H9 (cell line): ENCODE results near the gene PRKCA. TPM values are rescaled to one million over a fixed set of nuclear protein-coding genes. Genes with fewer than 3 reads are reported as not detected.

ENCODE experiments used
- DNase-seq: peaks from one replicate; pipeline ENCODE4 v3.0.0-alpha.2; 2017
- H2AFZ ChIP-seq: one replicate; pipeline ENCODE4 v1.6.1; 2013; ENCODE audit warnings: mild to moderate bottlenecking, low read length, control low read depth, moderate library complexity
- H2AK5ac ChIP-seq: 2 replicates; pipeline ENCODE4 v1.6.1; 2013; ENCODE audit warnings: low read length, control low read depth, mixed read lengths; ENCODE audit not compliant: insufficient read length
- H2BK120ac ChIP-seq: one replicate; pipeline ENCODE4 v1.6.1; 2013; ENCODE audit warnings: low read depth, mild to moderate bottlenecking, low read length, control low read depth, inconsistent platforms; ENCODE audit not compliant: poor library complexity, severe bottlenecking
- H2BK12ac ChIP-seq: 2 replicates; pipeline ENCODE4 v1.6.1; 2013; ENCODE audit warnings: low read length, control low read depth, mixed read lengths, low read depth; ENCODE audit not compliant: insufficient read length
- H2BK15ac ChIP-seq: 2 replicates; pipeline ENCODE4 v1.6.1; 2013; ENCODE audit warnings: low read depth, low read length, control low read depth
- H2BK20ac ChIP-seq: one replicate; pipeline ENCODE4 v1.6.1; 2013; ENCODE audit warnings: low read depth, mild to moderate bottlenecking, low read length, control low read depth, inconsistent platforms; ENCODE audit not compliant: poor library complexity, severe bottlenecking
- H2BK5ac ChIP-seq: 2 replicates; pipeline ENCODE4 v1.6.1; 2013; ENCODE audit warnings: low read length, control low read depth, mixed read lengths; ENCODE audit not compliant: insufficient read length
- H3K14ac ChIP-seq: 2 replicates; pipeline ENCODE4 v1.6.1; 2013; ENCODE audit warnings: low read length, control low read depth; ENCODE audit not compliant: insufficient read depth
- H3K18ac ChIP-seq: 2 replicates; pipeline ENCODE4 v1.6.1; 2013; ENCODE audit warnings: low read depth, mild to moderate bottlenecking, mixed read lengths, low read length, control low read depth; ENCODE audit not compliant: insufficient read length
- H3K23ac ChIP-seq: 2 replicates; pipeline ENCODE4 v1.6.1; 2013; ENCODE audit warnings: low read length, control low read depth, mixed read lengths, low read depth; ENCODE audit not compliant: insufficient read length
- H3K23me2 ChIP-seq: 2 replicates; pipeline ENCODE4 v1.6.1; 2013; ENCODE audit warnings: low read depth, mild to moderate bottlenecking, mixed read lengths, low read length, control low read depth; ENCODE audit not compliant: insufficient read length, poor library complexity, severe bottlenecking
- H3K27ac ChIP-seq: 2 replicates; pipeline ENCODE4 v1.5.1; 2013; ENCODE audit warnings: low read length, control low read depth, mixed read lengths, low read depth; ENCODE audit not compliant: insufficient read length
- H3K27me3 ChIP-seq: 2 replicates; pipeline ENCODE4 v1.6.1; 2013; ENCODE audit warnings: low read length, control low read depth, inconsistent platforms; ENCODE audit not compliant: insufficient read depth
- H3K4ac ChIP-seq: 2 replicates; pipeline ENCODE4 v1.6.1; 2013; ENCODE audit warnings: low read depth, mild to moderate bottlenecking, control low read depth, inconsistent platforms, low read length, moderate library complexity
- H3K4me1 ChIP-seq: 2 replicates; pipeline ENCODE4 v1.6.1; 2013; ENCODE audit warnings: low read length, control low read depth, inconsistent platforms; ENCODE audit not compliant: insufficient read depth
- H3K4me2 ChIP-seq: 2 replicates; pipeline ENCODE4 v1.6.1; 2013; ENCODE audit warnings: low read length, control low read depth, mixed read lengths; ENCODE audit not compliant: insufficient read length, insufficient read depth
- H3K56ac ChIP-seq: 2 replicates; pipeline ENCODE4 v1.6.1; 2013; ENCODE audit warnings: low read depth, mild to moderate bottlenecking, mixed read lengths, low read length, control low read depth; ENCODE audit not compliant: insufficient read length
- H3K79me1 ChIP-seq: 2 replicates; pipeline ENCODE4 v1.6.1; 2013; ENCODE audit warnings: low read depth, mild to moderate bottlenecking, moderate library complexity, low read length, control low read depth, inconsistent platforms; ENCODE audit not compliant: insufficient read depth, poor library complexity, severe bottlenecking
- H3K79me2 ChIP-seq: 2 replicates; pipeline ENCODE4 v1.6.1; 2013; ENCODE audit warnings: low read length, control low read depth, inconsistent platforms; ENCODE audit not compliant: insufficient read depth
- H3K9ac ChIP-seq: 2 replicates; pipeline ENCODE4 v1.6.1; 2013; ENCODE audit warnings: low read length, control low read depth, mixed read lengths; ENCODE audit not compliant: insufficient read length; ENCODE audit errors: extremely low read depth
- H3K9me3 ChIP-seq: one replicate; pipeline ENCODE4 v1.6.1; 2013; ENCODE audit warnings: low read depth, low read length, inconsistent platforms; ENCODE audit not compliant: control insufficient read depth
- H3T11ph ChIP-seq: one replicate; pipeline ENCODE4 v1.6.1; 2013; ENCODE audit warnings: mild to moderate bottlenecking, low read length, control low read depth, inconsistent platforms
- H4K20me1 ChIP-seq: one replicate; pipeline ENCODE4 v1.6.1; 2013; ENCODE audit not compliant: control insufficient read depth, insufficient read length, insufficient read depth
- H4K5ac ChIP-seq: 2 replicates; pipeline ENCODE4 v1.6.1; 2013; ENCODE audit warnings: low read depth, mild to moderate bottlenecking, mixed read lengths, low read length, control low read depth; ENCODE audit not compliant: insufficient read length
- H4K8ac ChIP-seq: replicated peaks from 2 replicates; pipeline ENCODE4 v1.6.1; 2013; ENCODE audit warnings: low read length, control low read depth, mixed read lengths, low read depth; ENCODE audit not compliant: insufficient read length
- H4K91ac ChIP-seq: 2 replicates; pipeline ENCODE4 v1.6.1; 2013; ENCODE audit warnings: low read depth, mild to moderate bottlenecking, moderate library complexity, mixed read lengths, low read length, control low read depth; ENCODE audit not compliant: insufficient read length
- H3K27ac Mint-ChIP-seq, 3 experiments: 2 replicates in 2 of 3; 3 replicates in 1 of 3; pipeline ENCODE4 v1.8.0; 2020 to 2021; ENCODE audit warnings: mixed read lengths in 3 of 3, mild to moderate bottlenecking in 1 of 3, moderate library complexity in 1 of 3
- H3K27me3 Mint-ChIP-seq: 2 replicates; pipeline ENCODE4 v1.8.0; 2021; ENCODE audit warnings: low read depth, mild to moderate bottlenecking, moderate library complexity, mixed read lengths
- H3K36me3 Mint-ChIP-seq, 3 experiments: 2 replicates in 2 of 3; 3 replicates in 1 of 3; pipeline ENCODE4 v1.8.0; 2020 to 2021; ENCODE audit warnings: low read depth in 3 of 3, mixed read lengths in 3 of 3; ENCODE audit not compliant: insufficient read depth in 1 of 3
- H3K4me1 Mint-ChIP-seq, 2 experiments: 2 replicates each; pipeline ENCODE4 v1.8.0; 2020; ENCODE audit warnings: mixed read lengths in 2 of 2
- H3K4me3 Mint-ChIP-seq, 2 experiments: 2 replicates in 1 of 2; 3 replicates in 1 of 2; pipeline ENCODE4 v1.8.0; 2020 to 2021; ENCODE audit warnings: mild to moderate bottlenecking in 2 of 2, mixed read lengths in 2 of 2, moderate library complexity in 1 of 2
- H3K9me3 Mint-ChIP-seq, 2 experiments: 2 replicates in 1 of 2; 3 replicates in 1 of 2; pipeline ENCODE4 v1.8.0; 2020; ENCODE audit warnings: mild to moderate bottlenecking in 2 of 2, mixed read lengths in 2 of 2, moderate library complexity in 1 of 2
- CTCF ChIP-seq: fragments of 200-600 bp; sonication (generic); conservative IDR thresholded peaks from 3 replicates; pipeline ENCODE4 v1.8.0; 2021; ENCODE audit warnings: antibody characterized with exemption, mild to moderate bottlenecking
- WGBS: extraction: QIAGEN DNeasy Blood & Tissue Kit; methylation state at CpG from one replicate; pipeline ENCODE4 v1.1.7; 2013; ENCODE audit warnings: missing lambda C conversion rate, low lambda C conversion rate, mixed read lengths; ENCODE audit not compliant: insufficient read length; ENCODE audit errors: extremely low coverage; 5-methylcytosine and 5-hydroxymethylcytosine counted together
- total RNA-seq: library from RNA; stranded (reverse); gene quantifications from 2 replicates; pipeline ENCODE4 v1.2.1, GENCODE V29; 2021

The PRKCA gene
- total RNA-seq, 1 experiment from 2014 or later, result 10.5 TPM

GRCh38 chr17:66458782-66459181 is 156.4 kb downstream of the PRKCA start:
- no peak overlapping the region for H3K4me3 Mint-ChIP-seq
- no peaks in the 10 kb centered on the region for H3K9me3 Mint-ChIP-seq
- no peak overlapping the region for H3K23ac ChIP-seq
- no peak overlapping the region for H2AK5ac ChIP-seq
- no peak for TF ChIP-seq CTCF
- no peak overlapping the region for H3T11ph ChIP-seq
- 0 out of 4 replicates have a peak, but pooled peaks cover 0 to 3% of the 10 kb centered on the region in 2 experiments for H3K4me1 Mint-ChIP-seq
- H3K4me1 ChIP-seq, result no peaks in the 10 kb centered on the region
- H3K27ac Mint-ChIP-seq, result no peak overlapping the region
- no peak overlapping the region for H3K9ac ChIP-seq
- H3K79me2 ChIP-seq, result no peaks in the 10 kb centered on the region
- peaks cover 9% of the 10 kb centered on the region; the same call in 1 of the 2 replicates for H3K27me3 ChIP-seq
- no peak overlapping the region for H2BK120ac ChIP-seq
- no peak overlapping the region for H2BK5ac ChIP-seq
- no peak overlapping the region for H3K18ac ChIP-seq
- no peak for DNase-seq
- H3K14ac ChIP-seq, result no peak overlapping the region
- no peak overlapping the region for H3K4ac ChIP-seq
- H3K23me2 ChIP-seq, result no peaks in the 10 kb centered on the region
- H3K56ac ChIP-seq, result no peak overlapping the region
- peaks cover 2% of the 10 kb centered on the region for H4K20me1 ChIP-seq
- H4K5ac ChIP-seq, result no peak overlapping the region
- no peak overlapping the region for H2BK15ac ChIP-seq
- H3K27ac ChIP-seq, result no peak overlapping the region
- no peaks in the 10 kb centered on the region for H3K9me3 ChIP-seq
- no peak overlapping the region for H4K91ac ChIP-seq
- H3K79me1 ChIP-seq, result no peaks in the 10 kb centered on the region
- no peak overlapping the region for H2BK12ac ChIP-seq
- no peak overlapping the region for H2BK20ac ChIP-seq
- no peak overlapping the region for H2AFZ ChIP-seq
- H3K36me3 Mint-ChIP-seq, result peaks cover 0 to 2% (median 0%) of the 10 kb centered on the region in 3 experiments; a peak in 2 of 7 replicates
- no peak overlapping the region for H3K4me2 ChIP-seq
- H4K8ac ChIP-seq, result no peak overlapping the region
- WGBS, result no CpG with 5 or more reads among the region's 4 CpGs
- H3K27me3 Mint-ChIP-seq, result peaks cover 25% of the 10 kb centered on the region
